H9 (cell line): ENCODE data around the gene RAB22A. TPM values are rescaled to one million over a fixed set of nuclear protein-coding genes. Genes with fewer than 3 reads are reported as not detected.

Experiments
- DNase-seq: peaks from one replicate; pipeline ENCODE4 v3.0.0-alpha.2; 2017
- H2AFZ ChIP-seq: one replicate; pipeline ENCODE4 v1.6.1; 2013; ENCODE audit warnings: mild to moderate bottlenecking, low read length, control low read depth, moderate library complexity
- H2AK5ac ChIP-seq: 2 replicates; pipeline ENCODE4 v1.6.1; 2013; ENCODE audit warnings: low read length, control low read depth, mixed read lengths; ENCODE audit not compliant: insufficient read length
- H2BK120ac ChIP-seq: one replicate; pipeline ENCODE4 v1.6.1; 2013; ENCODE audit warnings: low read depth, mild to moderate bottlenecking, low read length, control low read depth, inconsistent platforms; ENCODE audit not compliant: poor library complexity, severe bottlenecking
- H2BK12ac ChIP-seq: 2 replicates; pipeline ENCODE4 v1.6.1; 2013; ENCODE audit warnings: low read length, control low read depth, mixed read lengths, low read depth; ENCODE audit not compliant: insufficient read length
- H2BK15ac ChIP-seq: 2 replicates; pipeline ENCODE4 v1.6.1; 2013; ENCODE audit warnings: low read depth, low read length, control low read depth
- H2BK20ac ChIP-seq: one replicate; pipeline ENCODE4 v1.6.1; 2013; ENCODE audit warnings: low read depth, mild to moderate bottlenecking, low read length, control low read depth, inconsistent platforms; ENCODE audit not compliant: poor library complexity, severe bottlenecking
- H2BK5ac ChIP-seq: 2 replicates; pipeline ENCODE4 v1.6.1; 2013; ENCODE audit warnings: low read length, control low read depth, mixed read lengths; ENCODE audit not compliant: insufficient read length
- H3K14ac ChIP-seq: 2 replicates; pipeline ENCODE4 v1.6.1; 2013; ENCODE audit warnings: low read length, control low read depth; ENCODE audit not compliant: insufficient read depth
- H3K18ac ChIP-seq: 2 replicates; pipeline ENCODE4 v1.6.1; 2013; ENCODE audit warnings: low read depth, mild to moderate bottlenecking, mixed read lengths, low read length, control low read depth; ENCODE audit not compliant: insufficient read length
- H3K23ac ChIP-seq: 2 replicates; pipeline ENCODE4 v1.6.1; 2013; ENCODE audit warnings: low read length, control low read depth, mixed read lengths, low read depth; ENCODE audit not compliant: insufficient read length
- H3K23me2 ChIP-seq: 2 replicates; pipeline ENCODE4 v1.6.1; 2013; ENCODE audit warnings: low read depth, mild to moderate bottlenecking, mixed read lengths, low read length, control low read depth; ENCODE audit not compliant: insufficient read length, poor library complexity, severe bottlenecking
- H3K27ac ChIP-seq: 2 replicates; pipeline ENCODE4 v1.5.1; 2013; ENCODE audit warnings: low read length, control low read depth, mixed read lengths, low read depth; ENCODE audit not compliant: insufficient read length
- H3K27me3 ChIP-seq: 2 replicates; pipeline ENCODE4 v1.6.1; 2013; ENCODE audit warnings: low read length, control low read depth, inconsistent platforms; ENCODE audit not compliant: insufficient read depth
- H3K4ac ChIP-seq: 2 replicates; pipeline ENCODE4 v1.6.1; 2013; ENCODE audit warnings: low read depth, mild to moderate bottlenecking, control low read depth, inconsistent platforms, low read length, moderate library complexity
- H3K4me1 ChIP-seq: 2 replicates; pipeline ENCODE4 v1.6.1; 2013; ENCODE audit warnings: low read length, control low read depth, inconsistent platforms; ENCODE audit not compliant: insufficient read depth
- H3K4me2 ChIP-seq: 2 replicates; pipeline ENCODE4 v1.6.1; 2013; ENCODE audit warnings: low read length, control low read depth, mixed read lengths; ENCODE audit not compliant: insufficient read length, insufficient read depth
- H3K56ac ChIP-seq: 2 replicates; pipeline ENCODE4 v1.6.1; 2013; ENCODE audit warnings: low read depth, mild to moderate bottlenecking, mixed read lengths, low read length, control low read depth; ENCODE audit not compliant: insufficient read length
- H3K79me1 ChIP-seq: 2 replicates; pipeline ENCODE4 v1.6.1; 2013; ENCODE audit warnings: low read depth, mild to moderate bottlenecking, moderate library complexity, low read length, control low read depth, inconsistent platforms; ENCODE audit not compliant: insufficient read depth, poor library complexity, severe bottlenecking
- H3K79me2 ChIP-seq: 2 replicates; pipeline ENCODE4 v1.6.1; 2013; ENCODE audit warnings: low read length, control low read depth, inconsistent platforms; ENCODE audit not compliant: insufficient read depth
- H3K9ac ChIP-seq: 2 replicates; pipeline ENCODE4 v1.6.1; 2013; ENCODE audit warnings: low read length, control low read depth, mixed read lengths; ENCODE audit not compliant: insufficient read length; ENCODE audit errors: extremely low read depth
- H3K9me3 ChIP-seq: one replicate; pipeline ENCODE4 v1.6.1; 2013; ENCODE audit warnings: low read depth, low read length, inconsistent platforms; ENCODE audit not compliant: control insufficient read depth
- H3T11ph ChIP-seq: one replicate; pipeline ENCODE4 v1.6.1; 2013; ENCODE audit warnings: mild to moderate bottlenecking, low read length, control low read depth, inconsistent platforms
- H4K20me1 ChIP-seq: one replicate; pipeline ENCODE4 v1.6.1; 2013; ENCODE audit not compliant: control insufficient read depth, insufficient read length, insufficient read depth
- H4K5ac ChIP-seq: 2 replicates; pipeline ENCODE4 v1.6.1; 2013; ENCODE audit warnings: low read depth, mild to moderate bottlenecking, mixed read lengths, low read length, control low read depth; ENCODE audit not compliant: insufficient read length
- H4K8ac ChIP-seq: replicated peaks from 2 replicates; pipeline ENCODE4 v1.6.1; 2013; ENCODE audit warnings: low read length, control low read depth, mixed read lengths, low read depth; ENCODE audit not compliant: insufficient read length
- H4K91ac ChIP-seq: 2 replicates; pipeline ENCODE4 v1.6.1; 2013; ENCODE audit warnings: low read depth, mild to moderate bottlenecking, moderate library complexity, mixed read lengths, low read length, control low read depth; ENCODE audit not compliant: insufficient read length
- H3K27ac Mint-ChIP-seq, 3 experiments: 2 replicates in 2 of 3; 3 replicates in 1 of 3; pipeline ENCODE4 v1.8.0; 2020 to 2021; ENCODE audit warnings: mixed read lengths in 3 of 3, mild to moderate bottlenecking in 1 of 3, moderate library complexity in 1 of 3
- H3K27me3 Mint-ChIP-seq: 2 replicates; pipeline ENCODE4 v1.8.0; 2021; ENCODE audit warnings: low read depth, mild to moderate bottlenecking, moderate library complexity, mixed read lengths
- H3K36me3 Mint-ChIP-seq, 3 experiments: 2 replicates in 2 of 3; 3 replicates in 1 of 3; pipeline ENCODE4 v1.8.0; 2020 to 2021; ENCODE audit warnings: low read depth in 3 of 3, mixed read lengths in 3 of 3; ENCODE audit not compliant: insufficient read depth in 1 of 3
- H3K4me1 Mint-ChIP-seq, 2 experiments: 2 replicates each; pipeline ENCODE4 v1.8.0; 2020; ENCODE audit warnings: mixed read lengths in 2 of 2
- H3K4me3 Mint-ChIP-seq, 2 experiments: 2 replicates in 1 of 2; 3 replicates in 1 of 2; pipeline ENCODE4 v1.8.0; 2020 to 2021; ENCODE audit warnings: mild to moderate bottlenecking in 2 of 2, mixed read lengths in 2 of 2, moderate library complexity in 1 of 2
- H3K9me3 Mint-ChIP-seq, 2 experiments: 2 replicates in 1 of 2; 3 replicates in 1 of 2; pipeline ENCODE4 v1.8.0; 2020; ENCODE audit warnings: mild to moderate bottlenecking in 2 of 2, mixed read lengths in 2 of 2, moderate library complexity in 1 of 2
- CTCF ChIP-seq: fragments of 200-600 bp; sonication (generic); conservative IDR thresholded peaks from 3 replicates; pipeline ENCODE4 v1.8.0; 2021; ENCODE audit warnings: antibody characterized with exemption, mild to moderate bottlenecking
- WGBS: extraction: QIAGEN DNeasy Blood & Tissue Kit; methylation state at CpG from one replicate; pipeline ENCODE4 v1.1.7; 2013; ENCODE audit warnings: missing lambda C conversion rate, low lambda C conversion rate, mixed read lengths; ENCODE audit not compliant: insufficient read length; ENCODE audit errors: extremely low coverage; 5-methylcytosine and 5-hydroxymethylcytosine counted together
- total RNA-seq: library from RNA; stranded (reverse); gene quantifications from 2 replicates; pipeline ENCODE4 v1.2.1, GENCODE V29; 2021

RAB22A gene
- total RNA-seq, 1 experiment from 2014 or later, result 6.3 TPM

GRCh38 chr20:58312836-58313235 lies 3.3 kb downstream of the RAB22A start:
- H3T11ph ChIP-seq, result no peak overlapping the region
- Mint-ChIP-seq H3K36me3 (peaks cover 33 to 52% (median 49%) of the 10 kb centered on the region in 3 experiments), H3K4me1 (peaks cover 12 to 13% of the 10 kb centered on the region in 2 experiments), H3K27ac (0 out of 7 replicates have a peak overlapping the region, but pooled peaks of 1 of the 3 experiments have one; percentile 37), H3K9me3 (peaks cover 0 to 4% of the 10 kb centered on the region in 2 experiments; a peak in 1 of 5 replicates), H3K4me3 (no peak overlapping the region), H3K27me3 (no peaks in the 10 kb centered on the region)
- H2BK20ac ChIP-seq, result no peak overlapping the region
- H4K20me1 ChIP-seq, result no peaks in the 10 kb centered on the region
- no peak overlapping the region for H2BK5ac ChIP-seq
- H2BK15ac ChIP-seq, result no peak overlapping the region
- H3K79me2 ChIP-seq, result no peaks in the 10 kb centered on the region
- H2BK120ac ChIP-seq, result no peak overlapping the region
- no peaks in the 10 kb centered on the region; the same call in 1 of the 2 replicates for H3K4me1 ChIP-seq
- no peaks in the 10 kb centered on the region for H3K9me3 ChIP-seq
- no peak overlapping the region for H3K56ac ChIP-seq
- no peak overlapping the region for H3K4me2 ChIP-seq
- H3K23me2 ChIP-seq, result peaks cover 13% of the 10 kb centered on the region
- no peaks in the 10 kb centered on the region; the same call in 1 of the 2 replicates for H3K27me3 ChIP-seq
- no peak overlapping the region for H2AK5ac ChIP-seq
- H3K4ac ChIP-seq, result no peak overlapping the region
- no peak overlapping the region for H4K5ac ChIP-seq
- no peak overlapping the region for H4K91ac ChIP-seq
- no peak overlapping the region for H3K14ac ChIP-seq
- no peak overlapping the region for H3K23ac ChIP-seq
- no peak overlapping the region for H3K18ac ChIP-seq
- DNase-seq, result no peak
- H2AFZ ChIP-seq, result no peak overlapping the region
- peaks cover 2% of the 10 kb centered on the region for H3K79me1 ChIP-seq
- no peak overlapping the region for H3K27ac ChIP-seq
- no peak overlapping the region for H4K8ac ChIP-seq
- no peak overlapping the region for H2BK12ac ChIP-seq
- H3K9ac ChIP-seq, result no peak overlapping the region
- no peak for TF ChIP-seq CTCF
- no CpG with 5 or more reads among the region's 2 CpGs for WGBS
